Right lobe of liver (tissue), 6 donors: ENCODE data around the gene NFIB. TPM values are rescaled to one million over a fixed set of nuclear protein-coding genes. Genes with fewer than 3 reads are reported as not detected.

ENCODE experiments used
- ATAC-seq, 4 donors: fragments of 200-7000 bp; cut with Tn5 transposase; one replicate each; pipeline ENCODE4 v1.9.1; 2020; ENCODE audit warnings: mild to moderate bottlenecking in 4 of 4, moderate library complexity in 4 of 4
- DNase-seq, 3 donors: peaks; one replicate each; pipeline ENCODE4 v3.0.0-alpha.2; 2020
- H3K27ac ChIP-seq, 3 donors: fragments of 200-600 bp; one replicate each; pipeline ENCODE4 v1.8.0; 2022
- H3K27me3 ChIP-seq, 2 donors: fragments of 200-600 bp; one replicate each; pipeline ENCODE4 v1.8.0; 2022
- H3K36me3 ChIP-seq, 4 donors: fragments of 200-600 bp; sonication (generic) in 1 of 4; one replicate each; pipeline versions ENCODE4 v1.5.1 to v1.8.0; 2017 to 2022; ENCODE audit warnings: control low read depth in 1 of 4
- H3K4me1 ChIP-seq, 4 donors: fragments of 200-600 bp; sonication (generic) in 1 of 4; one replicate each; pipeline versions ENCODE4 v1.5.1 to v1.8.0; 2017 to 2022; ENCODE audit warnings: control low read depth in 1 of 4
- H3K4me3 ChIP-seq, 3 donors: fragments of 200-600 bp; one replicate each; pipeline ENCODE4 v1.8.0; 2022
- H3K9me3 ChIP-seq, 4 donors: fragments of 200-600 bp; sonication (generic) in 1 of 4; one replicate each; pipeline versions ENCODE4 v1.5.1 to v1.8.0; 2017 to 2022; ENCODE audit warnings: control low read depth in 1 of 4
- POLR2A ChIP-seq: fragments of 450-650 bp; IDR thresholded peaks from one replicate; pipeline ENCODE4 v1.6.1; 2017; ENCODE audit warnings: antibody characterized with exemption, mild to moderate bottlenecking
- WGBS: methylation state at CpG from one replicate; pipeline ENCODE4 v1.1.6; 2018; ENCODE audit warnings: low coverage, low lambda C conversion rate; ENCODE audit not compliant: insufficient coverage; ENCODE audit errors: missing lambda C conversion rate; 5-methylcytosine and 5-hydroxymethylcytosine counted together
- intact Hi-C, 2 donors: fragments of 100-400 bp; cut with DNase I; formaldehyde crosslinking; loops; one replicate each; pipeline versions ENCODE4 v1.11.2 to v1.14.1; 2022
- total RNA-seq, 6 experiments: library from RNA; depleted of rRNA in 2 of 6; stranded (reverse); fragments of >200 nt in 2 of 6; fragmentation: NEBNext Ultra II Directional in 3 of 6; extraction: Animal tissue kit (Norgen Biotek cat#: 25700) in 3 of 6; gene quantifications; one replicate each; pipeline versions ENCODE4 v1.1.0 to v1.2.4, GENCODE V29; 2016 to 2023
- TF ChIP-seq, protein P1 (sequence below), 4 donors: fragments of 200-600 bp in 3 of 4; fragments of 450-650 bp in 1 of 4; IDR thresholded peaks; one replicate each; pipeline versions ENCODE4 v1.5.1 to v1.8.0; 2016 to 2022; ENCODE audit warnings: antibody characterized with exemption in 4 of 4, mild to moderate bottlenecking in 2 of 4
- donor health status: DM: no; HTN: yes; CAD: no.
- donor health status: DM: no; HTN: no; CAD: no.
- donor health status: DM: no; HTN: no; CAD: no.
- donor health status: DM: no; HTN: yes; CAD: no.
- donor health status: DM: no; HTN: yes; CAD: no.

NFIB gene
- total RNA-seq, 6 experiments from 2014 or later = 23.0 to 45.3 (median 39.6) TPM

DNA sequence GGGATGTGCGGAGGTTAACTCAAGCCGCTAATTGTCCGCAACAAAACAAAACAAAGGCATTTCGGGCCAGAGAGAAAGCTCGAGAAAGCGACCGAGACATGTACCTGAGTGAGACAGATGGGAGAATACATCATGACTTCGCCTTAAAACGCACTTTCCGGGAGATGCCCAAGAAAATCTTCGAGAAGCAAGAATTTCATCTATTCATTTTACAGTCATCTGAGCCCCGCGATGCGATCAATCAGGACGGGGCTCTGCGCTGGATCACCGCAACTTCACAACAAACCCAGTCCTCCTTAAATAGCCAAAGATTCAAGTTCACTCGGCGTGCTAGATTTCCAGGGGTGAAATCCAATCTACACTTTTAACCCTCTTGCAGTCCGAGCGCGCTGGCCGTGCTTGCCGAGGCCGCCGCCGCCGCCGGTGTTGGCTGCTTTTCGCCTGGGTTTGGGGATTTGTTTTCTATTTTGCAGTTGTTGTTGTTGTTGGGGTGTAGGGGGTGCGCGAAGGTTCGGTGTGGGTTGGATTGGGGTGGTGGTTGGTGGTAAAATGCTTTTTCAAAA is 482 bp downstream of the NFIB start:
- ATAC-seq = peak in 1 of 4 donors; percentile 6
- peak overlapping the region; percentile 95 to 97 (median 96) for H3K27ac ChIP-seq
- TF ChIP-seq, protein P1, sequence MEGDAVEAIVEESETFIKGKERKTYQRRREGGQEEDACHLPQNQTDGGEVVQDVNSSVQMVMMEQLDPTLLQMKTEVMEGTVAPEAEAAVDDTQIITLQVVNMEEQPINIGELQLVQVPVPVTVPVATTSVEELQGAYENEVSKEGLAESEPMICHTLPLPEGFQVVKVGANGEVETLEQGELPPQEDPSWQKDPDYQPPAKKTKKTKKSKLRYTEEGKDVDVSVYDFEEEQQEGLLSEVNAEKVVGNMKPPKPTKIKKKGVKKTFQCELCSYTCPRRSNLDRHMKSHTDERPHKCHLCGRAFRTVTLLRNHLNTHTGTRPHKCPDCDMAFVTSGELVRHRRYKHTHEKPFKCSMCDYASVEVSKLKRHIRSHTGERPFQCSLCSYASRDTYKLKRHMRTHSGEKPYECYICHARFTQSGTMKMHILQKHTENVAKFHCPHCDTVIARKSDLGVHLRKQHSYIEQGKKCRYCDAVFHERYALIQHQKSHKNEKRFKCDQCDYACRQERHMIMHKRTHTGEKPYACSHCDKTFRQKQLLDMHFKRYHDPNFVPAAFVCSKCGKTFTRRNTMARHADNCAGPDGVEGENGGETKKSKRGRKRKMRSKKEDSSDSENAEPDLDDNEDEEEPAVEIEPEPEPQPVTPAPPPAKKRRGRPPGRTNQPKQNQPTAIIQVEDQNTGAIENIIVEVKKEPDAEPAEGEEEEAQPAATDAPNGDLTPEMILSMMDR (IDR thresholded peaks at IDR 0.05) = no peak
- TF ChIP-seq POLR2A = no peak
- H3K4me1 ChIP-seq = peaks cover 0 to 41% (median 1%) of the 10 kb centered on the region in 4 donors
- under 1% methylated on average over 28 of the region's 33 CpGs for WGBS
- peak overlapping the region; percentile 62 to 75 (median 63) for H3K4me3 ChIP-seq
- DNase-seq = peak in 2 of 3 donors; percentile 32 to 51
- H3K9me3 ChIP-seq = no peaks in the 10 kb centered on the region
- no peaks in the 10 kb centered on the region for H3K36me3 ChIP-seq
- H3K27me3 ChIP-seq = no peaks in the 10 kb centered on the region
- intact Hi-C loops = no loop called here

DNA sequence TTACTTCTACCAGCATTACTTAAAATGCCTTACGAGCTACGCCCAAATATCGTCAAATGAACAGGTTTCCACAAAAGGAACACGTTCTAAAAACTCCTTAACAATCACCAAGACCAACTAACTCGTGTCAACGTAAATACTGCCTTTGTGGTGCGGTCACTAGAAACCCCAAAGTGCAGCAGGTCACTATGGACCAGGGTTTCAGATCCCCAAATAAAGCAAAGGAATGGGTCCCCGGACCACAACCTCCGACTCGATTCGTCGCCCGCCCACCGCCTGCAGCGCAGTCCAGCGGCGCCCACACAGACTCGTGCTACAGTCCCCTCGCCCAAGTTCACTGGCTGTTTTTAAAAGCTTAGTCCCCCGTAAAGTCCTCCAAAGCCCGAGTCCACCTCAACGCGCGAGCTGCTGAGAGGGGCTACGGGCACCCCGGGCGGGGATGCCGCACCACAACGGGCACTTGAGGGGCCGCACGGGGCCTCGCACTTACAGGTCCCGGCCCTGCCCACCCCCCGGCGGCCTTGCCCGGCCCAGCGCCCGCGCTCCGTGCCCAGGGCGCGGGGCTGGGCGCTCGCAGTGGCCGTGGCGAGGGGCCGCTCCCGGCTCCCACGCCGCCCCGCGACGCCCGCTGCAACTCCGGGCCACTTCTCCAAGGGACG is 1.1 kb downstream of the NFIB start:
- Histone ChIP-seq H3K4me3 (peak overlapping the region; percentile 62 to 75 (median 63)), H3K4me1 (peaks cover 0 to 35% (median 0%) of the 10 kb centered on the region in 4 donors), H3K36me3 (no peaks in the 10 kb centered on the region), H3K27ac (peak overlapping the region; percentile 95 to 97 (median 96)), H3K27me3 (no peaks in the 10 kb centered on the region), H3K9me3 (no peaks in the 10 kb centered on the region)
- peak in 2 of 3 donors; percentile 50 to 60 for DNase-seq
- TF ChIP-seq POLR2A = peak; percentile 20
- TF ChIP-seq, protein P1 (IDR thresholded peaks at IDR 0.05) = no peak
- ATAC-seq = peak; percentile 18 to 50 (median 38)
- intact Hi-C loops = no loop called here
- under 1% methylated on average over 25 of the region's 56 CpGs for WGBS

DNA sequence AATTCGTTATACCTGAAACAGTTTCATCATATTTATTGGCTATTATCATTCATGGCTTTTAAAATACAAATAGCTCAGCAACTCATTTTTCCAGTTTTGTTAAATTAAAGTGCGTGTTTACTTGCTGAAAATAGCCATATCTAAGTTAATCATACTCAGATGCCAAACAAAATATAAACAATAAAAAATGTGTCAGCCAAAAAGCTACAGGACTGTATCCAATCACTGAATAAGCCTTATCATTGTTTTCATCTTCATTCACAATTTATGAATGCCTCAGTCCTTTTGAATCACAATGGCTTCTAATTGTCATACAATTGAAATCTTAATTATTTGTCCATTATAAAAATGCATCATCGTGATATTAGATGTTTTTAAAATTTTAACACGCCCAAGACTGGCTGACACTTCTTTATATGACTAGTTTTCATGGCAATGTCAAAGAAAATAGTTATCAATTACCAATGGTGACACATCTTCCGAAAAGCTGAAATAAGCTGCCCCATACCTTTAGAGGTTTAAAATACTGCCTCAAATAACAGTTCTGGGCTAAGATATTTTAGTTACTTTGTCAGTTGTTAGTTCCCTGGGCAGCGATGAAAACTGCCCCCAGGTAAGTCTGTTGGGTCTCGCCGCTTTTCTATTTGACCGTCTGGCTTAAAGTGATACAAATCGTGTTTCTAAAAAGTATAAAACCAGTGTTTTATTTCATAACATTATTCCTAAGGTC is 1.8 kb downstream of the NFIB start:
- WGBS = 7% methylated on average over 10 of the region's 10 CpGs
- H3K4me3 ChIP-seq = peak overlapping the region; percentile 62 to 75 (median 63)
- peak overlapping the region; percentile 95 to 97 (median 96) for H3K27ac ChIP-seq
- H3K4me1 ChIP-seq = peaks cover 0 to 31% (median 0%) of the 10 kb centered on the region in 4 donors
- TF ChIP-seq POLR2A = no peak
- TF ChIP-seq, protein P1 (IDR thresholded peaks at IDR 0.05) = no peak
- ATAC-seq = no peak
- H3K36me3 ChIP-seq = peaks cover 0 to 2% (median 0%) of the 10 kb centered on the region in 4 donors
- no peaks in the 10 kb centered on the region for H3K9me3 ChIP-seq
- intact Hi-C loops = no loop called here
- H3K27me3 ChIP-seq = no peaks in the 10 kb centered on the region
- DNase-seq = no peak

DNA sequence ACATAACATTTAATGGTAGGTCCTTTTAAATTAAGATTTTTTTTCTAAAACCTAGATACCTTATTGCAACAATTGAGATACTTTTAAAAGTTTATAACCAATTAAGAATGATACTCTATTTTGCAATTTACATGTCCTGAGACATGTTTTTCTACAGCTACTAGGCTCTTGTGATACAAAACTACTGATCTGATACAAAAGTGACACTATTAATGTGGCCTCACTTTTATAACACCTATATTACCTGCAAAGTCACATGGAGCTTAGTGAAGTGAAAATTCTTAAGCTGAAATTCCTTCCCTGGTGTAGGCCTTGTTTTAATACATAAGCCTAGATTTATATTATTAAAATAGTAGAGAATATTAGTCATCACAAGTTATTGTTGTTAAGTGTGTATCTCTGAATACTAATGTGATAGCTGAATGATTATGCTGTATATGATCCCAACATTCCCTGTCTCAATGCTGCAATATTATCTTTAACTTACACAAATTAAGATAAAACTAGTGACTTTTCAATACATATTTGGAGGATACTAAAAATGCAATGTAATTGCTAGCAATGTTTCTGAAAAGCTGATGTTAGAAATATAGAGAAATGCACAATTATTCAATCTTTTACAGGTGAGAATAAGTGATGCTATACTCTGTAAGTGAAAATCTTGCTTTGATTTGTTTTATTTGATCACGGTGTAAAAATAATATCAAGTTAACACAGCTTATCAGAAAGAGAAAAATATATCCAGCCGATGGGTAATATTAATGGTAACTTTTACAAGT is 2.6 kb downstream of the NFIB start:
- no peaks in the 10 kb centered on the region for H3K27me3 ChIP-seq
- ATAC-seq = no peak
- H3K4me3 ChIP-seq = peak overlapping the region; percentile 62 to 75 (median 63)
- H3K36me3 ChIP-seq = peaks cover 0 to 9% (median 3%) of the 10 kb centered on the region in 4 donors
- peak overlapping the region; percentile 95 to 97 (median 96) for H3K27ac ChIP-seq
- TF ChIP-seq POLR2A = no peak
- TF ChIP-seq, protein P1 (IDR thresholded peaks at IDR 0.05) = no peak
- WGBS = 6% methylated on average over 2 of the region's 2 CpGs
- no peaks in the 10 kb centered on the region for H3K9me3 ChIP-seq
- intact Hi-C loops = no loop called here
- peaks cover 0 to 31% (median 0%) of the 10 kb centered on the region in 4 donors for H3K4me1 ChIP-seq
- no peak for DNase-seq
